Endothelial cell of umbilical vein (primary cell): ENCODE results near the gene PTPRE. TPM values are rescaled to one million over a fixed set of nuclear protein-coding genes. Genes with fewer than 3 reads are reported as not detected.

Experiments used
- BruUV-seq: library from RNA; stranded (reverse); fragments of 400-500 nt; replicated peaks from 2 replicates; lab custom pipeline; 2021; lab: Mats Ljungman, UMichigan
- CTCF ChIA-PET: fragments of 300-600, 350-600 bp; sonication (Branson Sonifier 250); formaldehyde crosslinking; loops from one replicate; lab custom pipeline; 2021; ENCODE audit warnings: antibody characterized with exemption, inconsistent platforms; lab: Charles Lee
- POLR2A ChIA-PET: fragments of 300-600, 350-600 bp; sonication (Branson Sonifier 250); formaldehyde crosslinking; loops from one replicate; lab custom pipeline; 2021; ENCODE audit warnings: antibody characterized with exemption, inconsistent platforms; lab: Charles Lee
- DNase-seq: peaks from one replicate; pipeline ENCODE4 v3.0.0-alpha.2; 2011; ENCODE audit warnings: low read depth, low spot score
- FAIRE-seq: peaks from 2 replicates; lab custom pipeline; 2011; peaks lifted over from hg19 to GRCh38; lab: Jason Lieb, UNC
- H2AFZ ChIP-seq: 2 replicates; pipeline ENCODE4 v1.6.0; 2012; ENCODE audit warnings: low read depth, low read length, control low read depth, inconsistent platforms
- H3K27ac ChIP-seq: 2 replicates; pipeline ENCODE4 v1.5.1; 2011; ENCODE audit warnings: low read depth, mild to moderate bottlenecking, control low read depth, low read length, moderate library complexity; ENCODE audit not compliant: insufficient read depth
- H3K27me3 ChIP-seq, 2 experiments: 2 replicates each; pipeline versions ENCODE4 v1.6.0 to v1.6.1; 2011; ENCODE audit warnings: low read length in 2 of 2, mixed read lengths in 1 of 2; ENCODE audit not compliant: control insufficient read depth in 2 of 2, insufficient read depth in 2 of 2
- H3K36me3 ChIP-seq, 2 experiments: 2 replicates in 1 of 2; 3 replicates in 1 of 2; pipeline ENCODE4 v1.5.1; 2011; ENCODE audit warnings: low read length in 2 of 2, mild to moderate bottlenecking in 1 of 2, moderate library complexity in 1 of 2; ENCODE audit not compliant: control insufficient read depth in 2 of 2, insufficient read depth in 2 of 2; ENCODE audit errors: extremely low read depth in 1 of 2
- H3K4me1 ChIP-seq: 3 replicates; pipeline ENCODE4 v1.5.1; 2011; ENCODE audit warnings: mild to moderate bottlenecking, low read length; ENCODE audit not compliant: control insufficient read depth, insufficient read depth; ENCODE audit errors: extremely low read depth
- H3K4me2 ChIP-seq: 2 replicates; pipeline ENCODE4 v1.6.1; 2011; ENCODE audit warnings: low read length, control low read depth, mixed read lengths; ENCODE audit not compliant: insufficient read depth
- H3K4me3 ChIP-seq, 3 experiments: fragments of 200-600 bp in 1 of 3; sonication (generic), shearing (Covaris generic) in 1 of 3; replicated peaks in 1 of 3; 2 replicates each; pipeline ENCODE4 v1.5.1; 2011 to 2016; ENCODE audit warnings: control low read depth in 3 of 3, low read length in 3 of 3, mild to moderate bottlenecking in 2 of 3, inconsistent platforms in 1 of 3, low read depth in 1 of 3, moderate library complexity in 1 of 3; ENCODE audit not compliant: insufficient read depth in 1 of 3
- H3K79me2 ChIP-seq: 2 replicates; pipeline ENCODE4 v1.6.0; 2012; ENCODE audit warnings: low read length, inconsistent platforms; ENCODE audit not compliant: control insufficient read depth, insufficient read depth
- H3K9ac ChIP-seq: replicated peaks from 2 replicates; pipeline ENCODE3; 2011; ENCODE audit warnings: low read length, control low read depth; ENCODE audit not compliant: insufficient read depth; ENCODE audit errors: extremely low read depth
- H3K9me1 ChIP-seq: replicated peaks from 3 replicates; pipeline ENCODE4 v1.6.0; 2011; ENCODE audit warnings: mild to moderate bottlenecking, low read length; ENCODE audit not compliant: control insufficient read depth, insufficient read depth; ENCODE audit errors: extremely low read depth
- H3K9me3 ChIP-seq: replicated peaks from 2 replicates; pipeline ENCODE4 v1.5.1; 2012; ENCODE audit warnings: low read length, inconsistent platforms; ENCODE audit not compliant: control insufficient read depth, insufficient read depth
- H4K20me1 ChIP-seq: replicated peaks from 2 replicates; pipeline ENCODE3; 2011; ENCODE audit warnings: mild to moderate bottlenecking, low read length; ENCODE audit not compliant: control insufficient read depth, insufficient read depth; ENCODE audit errors: extremely low read depth
- CTCF ChIP-seq, 2 donors: IDR thresholded peaks; 1 replicate in 1 of 2; 2 replicates in 1 of 2; pipeline ENCODE4 v1.5.1; 2011; ENCODE audit warnings: low read length in 2 of 2, mild to moderate bottlenecking in 2 of 2, moderate library complexity in 2 of 2, control low read depth in 1 of 2, inconsistent platforms in 1 of 2, low read depth in 1 of 2; ENCODE audit not compliant: insufficient read depth in 1 of 2; ENCODE audit errors: extremely low read depth in 1 of 2
- EZH2 ChIP-seq: IDR thresholded peaks from 2 replicates; pipeline ENCODE4 v1.6.1; 2012; ENCODE audit warnings: borderline replicate concordance, low read depth, mild to moderate bottlenecking, moderate library complexity, low read length, inconsistent platforms; ENCODE audit not compliant: severe bottlenecking
- FOS ChIP-seq: IDR thresholded peaks from 2 replicates; pipeline ENCODE4 v1.6.1; 2011; ENCODE audit warnings: mild to moderate bottlenecking, low read length, moderate library complexity, borderline replicate concordance; ENCODE audit not compliant: insufficient read depth
- GATA2 ChIP-seq: IDR thresholded peaks from 2 replicates; pipeline ENCODE4 v1.7.0; 2011; ENCODE audit warnings: low read depth, mild to moderate bottlenecking, moderate library complexity, mixed read lengths, low read length; ENCODE audit not compliant: insufficient read length, insufficient read depth
- JUN ChIP-seq: IDR thresholded peaks from 2 replicates; pipeline ENCODE4 v1.6.1; 2011; ENCODE audit warnings: borderline replicate concordance, low read depth; ENCODE audit not compliant: insufficient read length, insufficient read depth
- MAX ChIP-seq: IDR thresholded peaks from 2 replicates; pipeline ENCODE4 v1.6.1; 2011; ENCODE audit not compliant: insufficient read depth, insufficient read length
- MYC ChIP-seq: IDR thresholded peaks from one replicate; pipeline ENCODE4 v1.6.1; 2011; ENCODE audit warnings: mild to moderate bottlenecking, low read depth, low read length
- POLR2A ChIP-seq: IDR thresholded peaks from 2 replicates; pipeline ENCODE4 v1.6.1; 2012; ENCODE audit warnings: low read depth, mild to moderate bottlenecking, control low read depth, low read length
- POLR2AphosphoS5 ChIP-seq: IDR thresholded peaks from 2 replicates; pipeline ENCODE4 v1.6.1; 2012; ENCODE audit warnings: low read depth, mild to moderate bottlenecking, control low read depth, low read length, moderate library complexity; ENCODE audit not compliant: insufficient read depth
- dilution Hi-C: fragments of 300-500 bp; cut with MboI; formaldehyde crosslinking; loops from one replicate; pipeline ENCODE4 v1.15.0; 2019; ENCODE audit warnings: low sequenced_read_pairs; ENCODE audit not compliant: extremely low pct_ligation_motif_present
- intact Hi-C: fragments of 100-400 bp; cut with micrococcal nuclease; formaldehyde crosslinking; loops from one replicate; pipeline ENCODE4 v1.10.0; 2022
- polyA plus RNA-seq, 4 experiments: library from polyadenylated mRNA; depleted of rRNA in 3 of 4; stranded (reverse) in 3 of 4; unstranded in 1 of 4; fragments of >200 nt; gene quantifications; 2 replicates each; pipeline versions ENCODE4 v1.2.1 to v1.2.3, GENCODE V29; 2011 to 2012; ENCODE audit warnings: missing spikeins in 1 of 4
- total RNA-seq: library from RNA; stranded (reverse); gene quantifications from 2 replicates; pipeline ENCODE4 v1.2.3, GENCODE V29; 2021

Gene PTPRE
- total and polyA plus RNA-seq, 2 donors (not counting 3 experiments of a cell fraction or from before 2014, with no cell fraction given) = 37.3 to 116 TPM

GRCh38 chr10:128070161-128070560, 163.3 kb downstream of the PTPRE start:
- no TSS peak for BruUV-seq
- H3K79me2 ChIP-seq = no peaks in the 10 kb centered on the region
- H3K4me1 ChIP-seq = peaks cover 2% of the 10 kb centered on the region
- no peaks in the 10 kb centered on the region for H3K27me3 ChIP-seq
- no peak for DNase-seq
- H4K20me1 ChIP-seq = no peaks in the 10 kb centered on the region
- FAIRE-seq = no peak
- no peak overlapping the region for H3K4me2 ChIP-seq
- H3K36me3 ChIP-seq = peaks cover 19 to 81% of the 10 kb centered on the region in 2 experiments
- TF ChIP-seq FOS = no peak
- TF ChIP-seq GATA2 = no peak
- TF ChIP-seq POLR2AphosphoS5 = no peak
- no peak for TF ChIP-seq CTCF (IDR thresholded peaks at IDR 0.05; ENCODE audit: extremely low read depth in 1 of 2, insufficient read depth in 1 of 2, low read depth in 1 of 2, low read length in 2 of 2)
- TF ChIP-seq EZH2 = no peak
- TF ChIP-seq POLR2A = no peak
- TF ChIP-seq JUN = no peak
- no peak for TF ChIP-seq MYC
- no peak for TF ChIP-seq MAX
- intact Hi-C loops (no loop called here), dilution Hi-C loops (no loop called here)
- H3K9me3 ChIP-seq = no peaks in the 10 kb centered on the region
- H3K27ac ChIP-seq = no peak overlapping the region
- no peak overlapping the region for H2AFZ ChIP-seq
- no peak overlapping the region for H3K4me3 ChIP-seq
- no peak overlapping the region for H3K9ac ChIP-seq
- ChIA-PET CTCF (interaction anchor here (1.4 to 4.3 kb wide), 8 partner anchors 8 to 390 kb away, joined by 8 to 108 read pairs (median 14); partner anchors contain the start of gene PTPRE), POLR2A (no interaction called here)
- no peaks in the 10 kb centered on the region for H3K9me1 ChIP-seq
